ENCODE measurements around the gene PHOX2A.

PHOX2A gene

GRCh38 chr11:72225411-72225951 lies 18.5 kb downstream of the PHOX2A start:
- peak overlapping the region; percentile 82 for H3K4me3 ChIP-seq (ENCODE audit: low read depth, low read length)
- no peak for DNase-seq (ENCODE audit: low read depth)
- TF ChIP-seq CTCF (conservative IDR thresholded peaks at IDR 0.05; ENCODE audit: low read depth, low read length), result no peak

GRCh38 chr11:72224564-72225410 lies 19.2 kb downstream of the PHOX2A start, which contains the start of gene INPPL1:
Gene INPPL1 (plus strand): TSS chr11:72224767. CDS start chr11:72224985, 218 bp downstream.
- H3K4me3 ChIP-seq (ENCODE audit: low read depth, low read length), result peak within 1 kb of the TSS; percentile 82
- no peak for TF ChIP-seq CTCF (conservative IDR thresholded peaks at IDR 0.05; ENCODE audit: low read depth, low read length)
- DNase-seq (ENCODE audit: low read depth), result peak; percentile 54

- no peak for TF ChIP-seq CTCF (conservative IDR thresholded peaks at IDR 0.05; ENCODE audit: low read depth, low read length)
Observed at GRCh38 chr11:72223615-72224563, 20.1 kb downstream of the PHOX2A start.

GRCh38 chr11:72222907-72223614 lies 20.9 kb downstream of the PHOX2A start:
- TF ChIP-seq CTCF (conservative IDR thresholded peaks at IDR 0.05; ENCODE audit: low read depth, low read length), result peak; percentile 50
- H3K4me3 ChIP-seq (ENCODE audit: low read depth, low read length), result peak overlapping the region; percentile 82
- peak; percentile 96 for DNase-seq (ENCODE audit: low read depth)

More at GRCh38 chr11:72223615-72224563, 20.1 kb downstream of the PHOX2A start:
- H3K4me3 ChIP-seq (ENCODE audit: low read depth, low read length), result peak overlapping the region; percentile 82
- peak; percentile 76 for DNase-seq (ENCODE audit: low read depth)

GRCh38 chr11:72222106-72222891 lies 21.7 kb downstream of the PHOX2A start:
- peak overlapping the region; percentile 82 for H3K4me3 ChIP-seq (ENCODE audit: low read depth, low read length)
- TF ChIP-seq CTCF (conservative IDR thresholded peaks at IDR 0.05; ENCODE audit: low read depth, low read length), result no peak
- DNase-seq (ENCODE audit: low read depth), result no peak
